HG02763 (cell line): Measurements from ENCODE around the gene FOXA2.

Experiments used
- ATAC-seq: cut with Tn5 transposase; IDR thresholded peaks from one replicate; pipeline ENCODE4 v1.9.1; 2021; ENCODE audit warnings: mild to moderate bottlenecking, moderate library complexity; ENCODE audit not compliant: unreplicated experiment

FOXA2 gene

DNA sequence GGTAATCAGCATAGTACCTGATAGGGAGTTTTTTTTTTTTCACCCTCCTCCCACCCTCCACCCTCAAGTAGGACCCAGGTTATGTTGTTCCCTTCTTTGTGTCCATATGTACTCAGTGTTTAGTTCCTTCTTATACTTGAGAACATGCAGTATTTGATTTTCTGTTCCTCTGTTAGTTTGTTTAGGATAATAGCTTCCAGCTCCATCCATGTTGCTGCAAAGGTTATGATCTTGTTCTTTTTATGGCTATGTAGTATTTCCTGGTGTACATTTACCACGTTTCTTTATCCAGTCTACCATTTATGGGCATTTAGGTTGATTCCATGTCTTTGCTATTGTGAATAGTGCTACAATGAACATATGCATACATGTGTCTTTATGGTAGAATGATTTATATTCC is 41.9 kb downstream of the FOXA2 start:
- ATAC-seq = no peak

DNA sequence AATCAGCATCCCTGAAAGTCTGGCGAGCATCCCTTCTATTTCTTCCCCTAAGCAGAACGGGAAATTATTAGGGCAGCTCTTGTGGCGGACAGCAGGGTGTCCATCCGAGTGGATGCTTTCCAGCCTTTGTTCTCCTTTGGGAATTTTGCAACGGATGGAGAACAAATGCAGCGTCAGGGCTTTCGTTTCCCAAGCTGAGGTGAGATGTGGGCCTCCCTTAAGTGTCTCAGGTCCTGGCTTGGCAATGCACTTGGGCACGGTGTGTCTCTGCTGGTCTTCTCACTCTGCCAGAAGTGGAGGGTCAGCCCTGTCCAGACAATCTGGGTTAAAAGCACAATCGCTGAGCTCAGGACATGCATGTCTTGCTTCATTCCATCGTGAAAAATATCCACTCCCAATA is 43.5 kb downstream of the FOXA2 start:
- ATAC-seq = no peak

GRCh38 chr20:22536956-22537756 is 47.2 kb downstream of the FOXA2 start:
- no peak for ATAC-seq

- ATAC-seq = no peak
Measured at GRCh38 chr20:22536141-22536828, 48.1 kb downstream of the FOXA2 start.

DNA sequence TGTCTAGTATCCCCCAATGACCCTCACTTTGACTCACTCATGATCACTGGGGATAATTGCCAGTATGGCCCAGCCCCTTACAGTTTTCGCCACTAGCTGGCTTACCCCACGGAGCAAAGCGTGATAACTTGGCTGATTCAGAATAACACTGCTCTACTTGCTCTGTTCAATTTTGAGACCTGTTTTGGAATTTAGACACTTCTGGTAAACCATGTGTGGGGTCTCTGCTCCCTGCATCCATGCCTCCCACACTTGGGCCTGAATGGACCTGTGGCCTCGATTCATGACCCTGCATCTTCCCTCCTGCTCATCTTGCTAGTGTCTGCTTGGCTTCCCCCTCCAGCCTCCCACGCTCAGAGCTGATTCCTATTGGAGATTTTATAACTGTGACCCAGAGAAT is 48.9 kb downstream of the FOXA2 start:
- no peak for ATAC-seq

- no peak for ATAC-seq
Measured at GRCh38 chr20:22533823-22534751, 50.3 kb downstream of the FOXA2 start.

DNA sequence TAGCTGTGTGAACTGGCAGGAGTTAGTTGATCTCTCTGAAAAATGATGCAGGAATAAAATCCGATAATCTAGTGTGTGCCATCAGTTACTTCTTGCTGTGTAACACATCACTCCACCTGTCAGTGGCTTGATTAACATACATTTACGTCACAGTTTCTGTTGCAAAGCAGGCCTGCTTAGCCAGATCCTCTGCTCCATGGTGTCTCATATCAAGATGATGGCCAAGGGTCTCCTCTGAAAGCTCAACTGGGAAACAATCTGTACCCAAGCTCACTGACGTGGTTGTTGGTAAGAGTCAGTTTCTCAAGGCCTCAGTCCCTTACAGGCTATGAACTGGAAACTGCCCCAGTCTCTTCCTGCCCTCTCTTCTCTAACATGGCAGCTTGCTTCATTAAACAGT is 51.8 kb downstream of the FOXA2 start:
- ATAC-seq = no peak

DNA sequence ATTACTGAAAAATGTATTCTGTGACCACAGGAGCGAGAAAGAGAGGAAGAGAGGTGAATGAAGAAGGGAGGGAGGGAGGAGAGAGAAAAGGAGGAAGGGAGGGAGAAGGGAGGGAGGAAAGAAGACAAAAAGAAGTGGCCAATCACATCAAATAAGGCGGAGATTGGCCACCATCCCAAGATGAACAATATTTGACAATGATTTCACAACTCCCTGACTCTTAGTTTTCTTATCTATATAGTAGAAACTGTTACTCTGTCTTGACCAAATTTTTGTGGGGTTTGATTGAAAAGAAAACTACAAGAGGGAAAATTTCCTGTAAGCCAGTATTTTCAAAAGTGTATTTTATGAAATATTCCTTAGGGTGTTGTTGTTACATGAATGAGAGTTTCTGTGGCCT is 52.6 kb downstream of the FOXA2 start:
- ATAC-seq = no peak

DNA sequence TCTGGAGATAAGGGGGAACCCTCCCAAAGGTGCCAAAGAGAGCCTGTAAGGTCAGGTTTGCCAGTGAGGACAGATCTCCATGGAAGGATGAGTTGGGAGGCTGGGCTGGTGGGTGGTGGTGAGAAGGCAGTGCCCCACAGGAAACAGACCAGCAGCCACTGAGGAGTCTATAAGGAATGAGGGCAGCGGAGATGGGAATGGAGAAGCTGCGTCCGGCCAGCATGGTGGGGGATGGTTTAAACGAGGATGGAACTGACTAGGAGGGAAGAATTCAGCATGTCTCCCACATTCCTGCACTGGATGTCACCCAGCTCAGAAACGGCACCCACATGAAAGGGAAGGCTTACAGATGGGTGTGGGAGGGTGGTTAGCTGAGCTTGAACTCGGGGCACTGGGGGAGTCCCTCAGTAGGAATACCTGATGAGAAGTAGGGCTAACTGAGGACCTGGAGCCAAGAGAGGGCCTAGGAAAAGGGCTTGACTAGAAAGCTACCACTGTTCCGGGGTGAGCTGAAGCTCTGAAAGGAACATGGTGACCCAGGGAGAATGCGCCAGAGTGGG is 53.2 kb downstream of the FOXA2 start:
- no peak for ATAC-seq
